Heart left ventricle (tissue), 13 donors: Measurements from ENCODE around the gene EHD1.

Experiments
- CTCF ChIP-seq, 12 donors: fragments of 200-600 bp; sonication (generic) in 4 of 12; IDR thresholded peaks; one replicate each; pipeline versions ENCODE4 v1.5.0 to v1.8.0; 2018 to 2022; ENCODE audit warnings: antibody characterized with exemption in 12 of 12, mild to moderate bottlenecking in 5 of 12
- POLR2A ChIP-seq, 2 donors: fragments of 450-650 bp; IDR thresholded peaks; one replicate each; pipeline ENCODE4 v1.6.1; 2017; ENCODE audit warnings: antibody characterized with exemption in 2 of 2, mild to moderate bottlenecking in 2 of 2, moderate library complexity in 2 of 2
- donor health status: ischemic (EF 13 %, LVEDD 7.1; RV severe dilation, severe dysfunction).
- donor health status: DM: no; HTN: yes; CAD: no.
- donor health status: DM: no; HTN: no; CAD: no.
- donor health status: ischemic (EF 25% LVEDD 6.9; RV normal size, moderate dysfunction).
- donor health status: ischemic (EF 25% LVEDD 5.7; RV mildly dilated, moderate dysfunction).
- donor health status: ischemic (EF 35%, LVEDD 5.7; RV mildly dilated, moderate dysfunction).
- donor health status: nonischemic (EF 11% LVEDD 7.7; RV severe dilation, severe dysfunction).
- donor health status: DM: yes; HTN: yes; CAD: no.
- donor health status: PGD.
- donor health status: ischemic (EF 29% LVEDD 5.4; RV normal size, mild dysfunction).
- donor health status: nonischemic (EF 23%, LVEDD 6.1; RV moderate dilation, normal function).

GRCh38 chr11:64882243-64882642, 3.8 kb upstream of the EHD1 start:
- TF ChIP-seq CTCF (IDR thresholded peaks at IDR 0.05), result no peak
- TF ChIP-seq POLR2A (IDR thresholded peaks at IDR 0.05), result no peak
